OCI-LY1 (cell line): ENCODE data around the gene RBM38.
"Not testable (repeated sequence)": the region's sequence is repeated elsewhere in the genome, so short reads cannot be mapped to it uniquely, and the experiment has no call there.

ENCODE experiments used
- H2AFZ ChIP-seq: fragments of 200-600 bp; sonication (generic), shearing (Covaris generic); 2 replicates; pipeline ENCODE4 v1.6.0; 2014; ENCODE audit warnings: antibody characterized with exemption, mild to moderate bottlenecking, low read length
- H3F3A ChIP-seq: fragments of 200-600 bp; sonication (generic), shearing (Covaris generic); 2 replicates; pipeline ENCODE4 v1.6.0; 2014; ENCODE audit warnings: mild to moderate bottlenecking, antibody characterized with exemption, low read length, moderate library complexity; ENCODE audit not compliant: insufficient read depth
- H3K27ac ChIP-seq: fragments of 200-600 bp; sonication (generic); 2 replicates; pipeline ENCODE4 v1.5.1; 2014; ENCODE audit warnings: low read length, mixed run types, mild to moderate bottlenecking, low read depth; ENCODE audit not compliant: poor library complexity, severe bottlenecking
- H3K27me3 ChIP-seq: fragments of 200-600 bp; sonication (generic); 2 replicates; pipeline ENCODE4 v1.6.0; 2014; ENCODE audit warnings: antibody characterized with exemption, mild to moderate bottlenecking, low read length, moderate library complexity; ENCODE audit not compliant: insufficient read depth
- H3K36me3 ChIP-seq: fragments of 200-600 bp; sonication (generic); 2 replicates; pipeline ENCODE4 v1.6.1; 2014; ENCODE audit warnings: mild to moderate bottlenecking, antibody characterized with exemption, low read length, moderate library complexity, mixed read lengths; ENCODE audit not compliant: insufficient read depth
- H3K4me1 ChIP-seq: fragments of 200-600 bp; sonication (generic); 2 replicates; pipeline ENCODE4 v1.5.1; 2014; ENCODE audit warnings: mild to moderate bottlenecking, low read length, moderate library complexity; ENCODE audit not compliant: insufficient read depth, severe bottlenecking
- H3K4me2 ChIP-seq: fragments of 200-600 bp; sonication (generic), shearing (Covaris generic); 2 replicates; pipeline ENCODE4 v1.6.1; 2014; ENCODE audit warnings: low read length
- H3K4me3 ChIP-seq: fragments of 200-600 bp; sonication (generic); 2 replicates; pipeline ENCODE4 v1.5.1; 2014; ENCODE audit warnings: low read length, low read depth, mild to moderate bottlenecking, mixed read lengths; ENCODE audit not compliant: poor library complexity, severe bottlenecking
- H3K79me2 ChIP-seq: fragments of 200-600 bp; shearing (Covaris generic); 2 replicates; pipeline ENCODE4 v1.6.1; 2016; ENCODE audit warnings: mixed run types, low read length, mixed read lengths; ENCODE audit not compliant: insufficient read depth
- H3K9ac ChIP-seq: fragments of 200-600 bp; sonication (generic), shearing (Covaris generic); 2 replicates; pipeline ENCODE4 v1.6.1; 2014; ENCODE audit warnings: mild to moderate bottlenecking, low read length, mixed read lengths
- H3K9me2 ChIP-seq: fragments of 200-600 bp; sonication (generic), shearing (Covaris generic); 2 replicates; pipeline ENCODE4 v1.6.1; 2014; ENCODE audit warnings: low read depth, mild to moderate bottlenecking, low read length, mixed read lengths
- H3K9me3 ChIP-seq: fragments of 200-600 bp; shearing (Covaris generic); 2 replicates; pipeline ENCODE4 v1.6.1; 2014; ENCODE audit warnings: low read length, mixed read lengths
- H4K20me1 ChIP-seq: fragments of 200-600 bp; sonication (generic), shearing (Covaris generic); 2 replicates; pipeline ENCODE4 v1.6.0; 2016; ENCODE audit warnings: mild to moderate bottlenecking, low read length; ENCODE audit not compliant: insufficient read depth
- EZH2 ChIP-seq: fragments of 200-600 bp; sonication (generic), shearing (Covaris generic); IDR thresholded peaks from 2 replicates; pipeline ENCODE4 v1.8.0; 2017; ENCODE audit warnings: borderline replicate concordance, mixed run types, mild to moderate bottlenecking, antibody characterized with exemption, low read length, moderate library complexity, mixed read lengths
- TF ChIP-seq, protein P1 (sequence below): fragments of 200-600 bp; sonication (generic), shearing (Covaris generic); IDR thresholded peaks from 2 replicates; pipeline ENCODE4 v1.5.1; 2017; ENCODE audit warnings: mild to moderate bottlenecking, antibody characterized with exemption, low read length, moderate library complexity, mixed read lengths

The RBM38 gene

GRCh38 chr20:57428324-57429158 is 37.3 kb downstream of the RBM38 start:
- Histone ChIP-seq H3K27me3 (no peaks in the 10 kb centered on the region), H4K20me1 (no peaks in the 10 kb centered on the region), H3K4me1 (peaks cover 53% of the 10 kb centered on the region), H2AFZ (no peak overlapping the region), H3F3A (no peaks in the 10 kb centered on the region), H3K79me2 (no peaks in the 10 kb centered on the region), H3K27ac (peak overlapping the region; percentile 10), H3K9me2 (no peaks in the 10 kb centered on the region), H3K4me2 (peak overlapping the region; percentile 9; the same call in 1 of the 2 replicates), H3K4me3 (no peak overlapping the region), H3K36me3 (no peaks in the 10 kb centered on the region), H3K9ac (no peak overlapping the region), H3K9me3 (no peaks in the 10 kb centered on the region)
- no peak for TF ChIP-seq EZH2
- TF ChIP-seq, protein P1, sequence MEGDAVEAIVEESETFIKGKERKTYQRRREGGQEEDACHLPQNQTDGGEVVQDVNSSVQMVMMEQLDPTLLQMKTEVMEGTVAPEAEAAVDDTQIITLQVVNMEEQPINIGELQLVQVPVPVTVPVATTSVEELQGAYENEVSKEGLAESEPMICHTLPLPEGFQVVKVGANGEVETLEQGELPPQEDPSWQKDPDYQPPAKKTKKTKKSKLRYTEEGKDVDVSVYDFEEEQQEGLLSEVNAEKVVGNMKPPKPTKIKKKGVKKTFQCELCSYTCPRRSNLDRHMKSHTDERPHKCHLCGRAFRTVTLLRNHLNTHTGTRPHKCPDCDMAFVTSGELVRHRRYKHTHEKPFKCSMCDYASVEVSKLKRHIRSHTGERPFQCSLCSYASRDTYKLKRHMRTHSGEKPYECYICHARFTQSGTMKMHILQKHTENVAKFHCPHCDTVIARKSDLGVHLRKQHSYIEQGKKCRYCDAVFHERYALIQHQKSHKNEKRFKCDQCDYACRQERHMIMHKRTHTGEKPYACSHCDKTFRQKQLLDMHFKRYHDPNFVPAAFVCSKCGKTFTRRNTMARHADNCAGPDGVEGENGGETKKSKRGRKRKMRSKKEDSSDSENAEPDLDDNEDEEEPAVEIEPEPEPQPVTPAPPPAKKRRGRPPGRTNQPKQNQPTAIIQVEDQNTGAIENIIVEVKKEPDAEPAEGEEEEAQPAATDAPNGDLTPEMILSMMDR: no peak

DNA sequence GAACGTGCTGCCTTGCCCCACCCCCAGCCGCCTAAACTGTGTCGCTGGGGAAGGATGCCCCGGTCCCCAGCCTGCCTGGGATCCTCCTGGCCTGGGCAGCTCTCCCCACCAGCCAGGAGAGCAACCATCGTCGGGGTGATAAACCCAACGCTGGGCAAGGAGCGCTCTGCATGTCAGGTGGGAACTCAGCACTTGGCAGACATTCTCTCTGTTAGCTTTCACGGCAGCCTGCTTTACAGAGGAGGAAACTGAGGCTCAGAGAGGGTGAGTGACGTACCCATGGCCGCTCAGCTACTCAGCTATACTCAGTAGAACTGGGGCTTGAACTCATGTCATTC is 37.9 kb downstream of the RBM38 start:
- no peaks in the 10 kb centered on the region for H3K9me3 ChIP-seq
- no peak overlapping the region for H3K4me3 ChIP-seq
- H2AFZ ChIP-seq: no peak overlapping the region
- no peaks in the 10 kb centered on the region for H3K9me2 ChIP-seq
- no peaks in the 10 kb centered on the region for H3K79me2 ChIP-seq
- H3K27ac ChIP-seq: no peak overlapping the region
- H3K4me1 ChIP-seq: peaks cover 59% of the 10 kb centered on the region
- H4K20me1 ChIP-seq: no peaks in the 10 kb centered on the region
- H3F3A ChIP-seq: peaks cover 2% of the 10 kb centered on the region; the same call in 1 of the 2 replicates
- no peak overlapping the region for H3K9ac ChIP-seq
- H3K4me2 ChIP-seq: peak overlapping the region; percentile 9; the same call in 1 of the 2 replicates
- TF ChIP-seq, protein P1: no peak
- TF ChIP-seq EZH2: no peak
- no peaks in the 10 kb centered on the region for H3K36me3 ChIP-seq
- no peaks in the 10 kb centered on the region for H3K27me3 ChIP-seq

GRCh38 chr20:57429580-57430200 is 38.5 kb downstream of the RBM38 start:
- Histone ChIP-seq H3K9me2 (no peaks in the 10 kb centered on the region), H3K27me3 (no peaks in the 10 kb centered on the region), H3K36me3 (no peaks in the 10 kb centered on the region), H3K79me2 (no peaks in the 10 kb centered on the region), H3K4me2 (no peak overlapping the region), H4K20me1 (no peaks in the 10 kb centered on the region), H3K27ac (peak overlapping the region; percentile 7), H2AFZ (no peak overlapping the region), H3K4me3 (no peak overlapping the region), H3F3A (peaks cover 3% of the 10 kb centered on the region; the same call in 1 of the 2 replicates), H3K9me3 (no peaks in the 10 kb centered on the region), H3K4me1 (peaks cover 60% of the 10 kb centered on the region), H3K9ac (no peak overlapping the region; the same call in 1 of the 2 replicates)
- TF ChIP-seq, protein P1: no peak
- TF ChIP-seq EZH2: no peak

GRCh38 chr20:57430201-57430596 is 39.0 kb downstream of the RBM38 start:
- not testable (repeated sequence) for H2AFZ ChIP-seq, H3K9me2 ChIP-seq, H3K36me3 ChIP-seq, H3F3A ChIP-seq, H3K9ac ChIP-seq, H4K20me1 ChIP-seq, H3K4me3 ChIP-seq, H3K27me3 ChIP-seq, H3K4me2 ChIP-seq, H3K9me3 ChIP-seq, H3K79me2 ChIP-seq
- peaks cover 61% of the 10 kb centered on the region for H3K4me1 ChIP-seq
- peak overlapping the region; percentile 7 for H3K27ac ChIP-seq
